WI38 (cell line): ENCODE data around the gene YWHAQ.

Experiments used
- H3K4me3 ChIP-seq: 2 replicates; pipeline ENCODE4 v1.5.1; 2011; ENCODE audit warnings: low read depth, mild to moderate bottlenecking, control low read depth, low read length
- TF ChIP-seq, protein P1 (sequence below): IDR thresholded peaks from 2 replicates; pipeline ENCODE4 v1.5.1; 2012; ENCODE audit warnings: low read depth, mild to moderate bottlenecking, control low read depth, low read length

Gene YWHAQ

DNA sequence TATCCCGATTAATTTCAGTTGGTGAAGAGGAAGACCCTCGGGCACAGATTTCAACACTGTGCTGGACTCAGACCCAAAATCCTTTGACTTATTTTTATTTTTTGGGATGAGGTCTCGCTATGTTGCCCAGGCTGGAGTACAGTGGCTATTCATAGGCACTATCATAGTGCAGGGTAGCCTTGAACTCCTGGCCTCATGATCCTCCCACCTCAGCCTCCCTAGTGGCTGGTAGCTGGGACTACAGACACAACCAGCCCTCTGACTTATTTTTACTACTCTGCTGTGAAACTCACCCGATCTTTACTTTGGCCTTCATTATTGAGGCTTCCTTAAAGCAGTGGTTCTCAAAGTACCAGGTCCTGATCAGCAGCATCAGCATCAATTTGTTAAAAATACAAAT is 57.0 kb downstream of the YWHAQ start:
- H3K4me3 ChIP-seq = no peak overlapping the region
- TF ChIP-seq, protein P1, sequence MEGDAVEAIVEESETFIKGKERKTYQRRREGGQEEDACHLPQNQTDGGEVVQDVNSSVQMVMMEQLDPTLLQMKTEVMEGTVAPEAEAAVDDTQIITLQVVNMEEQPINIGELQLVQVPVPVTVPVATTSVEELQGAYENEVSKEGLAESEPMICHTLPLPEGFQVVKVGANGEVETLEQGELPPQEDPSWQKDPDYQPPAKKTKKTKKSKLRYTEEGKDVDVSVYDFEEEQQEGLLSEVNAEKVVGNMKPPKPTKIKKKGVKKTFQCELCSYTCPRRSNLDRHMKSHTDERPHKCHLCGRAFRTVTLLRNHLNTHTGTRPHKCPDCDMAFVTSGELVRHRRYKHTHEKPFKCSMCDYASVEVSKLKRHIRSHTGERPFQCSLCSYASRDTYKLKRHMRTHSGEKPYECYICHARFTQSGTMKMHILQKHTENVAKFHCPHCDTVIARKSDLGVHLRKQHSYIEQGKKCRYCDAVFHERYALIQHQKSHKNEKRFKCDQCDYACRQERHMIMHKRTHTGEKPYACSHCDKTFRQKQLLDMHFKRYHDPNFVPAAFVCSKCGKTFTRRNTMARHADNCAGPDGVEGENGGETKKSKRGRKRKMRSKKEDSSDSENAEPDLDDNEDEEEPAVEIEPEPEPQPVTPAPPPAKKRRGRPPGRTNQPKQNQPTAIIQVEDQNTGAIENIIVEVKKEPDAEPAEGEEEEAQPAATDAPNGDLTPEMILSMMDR = no peak

GRCh38 chr2:9573013-9573720 is 57.6 kb downstream of the YWHAQ start:
- TF ChIP-seq, protein P1 = no peak
- no peak overlapping the region for H3K4me3 ChIP-seq

- TF ChIP-seq, protein P1 = no peak
- H3K4me3 ChIP-seq = no peak overlapping the region
These were observed 60.4 kb downstream of the YWHAQ start for GRCh38 chr2:9570182-9571060.

- no peak overlapping the region for H3K4me3 ChIP-seq
- TF ChIP-seq, protein P1 = no peak
These were observed 65.2 kb downstream of the YWHAQ start for GRCh38 chr2:9565436-9566153.

- H3K4me3 ChIP-seq = no peak overlapping the region
- TF ChIP-seq, protein P1 = no peak
These were observed 70.2 kb downstream of the YWHAQ start for GRCh38 chr2:9560628-9561027.

- TF ChIP-seq, protein P1 = no peak
- H3K4me3 ChIP-seq = no peak overlapping the region
These were observed 71.8 kb downstream of the YWHAQ start for GRCh38 chr2:9558948-9559381.
